HL-60 (cell line): Measurements from ENCODE around the gene CTRL.
A peak's percentile ranks its signal among the peaks of the same experiment; 100 is the strongest.

Experiments used
- CTCF ChIP-seq: IDR thresholded peaks from one replicate; pipeline ENCODE4 v1.5.1; 2011; ENCODE audit warnings: low read length, control low read depth, inconsistent platforms; ENCODE audit not compliant: insufficient read depth
- GABPA ChIP-seq: IDR thresholded peaks from 2 replicates; pipeline ENCODE4 v1.6.1; 2012; ENCODE audit warnings: low read depth

DNA sequence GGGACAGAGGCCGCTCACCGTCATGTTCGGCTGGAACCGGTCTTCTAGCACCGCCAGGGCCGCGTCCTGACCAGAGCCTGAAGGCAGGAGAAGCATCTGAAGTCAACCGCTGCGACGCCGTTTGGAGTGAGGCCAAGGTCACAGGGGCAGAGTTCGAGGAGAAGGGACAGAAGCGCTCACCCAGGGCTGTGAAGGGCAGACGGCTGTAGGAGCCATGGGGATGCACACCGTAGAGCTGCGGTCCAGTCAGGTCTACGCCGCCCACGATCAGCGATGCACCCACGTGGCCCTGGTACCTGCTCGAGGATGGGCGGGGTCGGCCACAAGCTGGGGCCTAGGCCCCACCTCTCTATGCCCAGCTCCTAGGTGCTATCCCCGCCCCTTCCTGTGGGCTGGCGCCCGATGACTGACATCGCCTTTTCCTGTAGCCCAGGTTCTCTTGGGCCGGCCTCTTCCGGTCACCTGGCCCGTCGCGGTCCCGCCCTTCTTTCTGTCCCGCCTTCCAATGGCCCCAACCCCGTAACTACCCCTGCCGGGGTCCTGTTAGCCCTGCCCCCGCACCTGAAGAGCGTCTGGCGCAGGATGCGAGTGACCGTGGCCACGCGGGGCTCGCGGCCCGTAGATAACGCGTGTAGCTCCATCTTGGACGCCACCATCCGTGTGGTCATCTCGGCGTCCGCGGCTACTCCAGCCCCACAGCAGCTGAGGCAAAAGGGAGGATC is 3.9 kb upstream of the CTRL start:
- TF ChIP-seq CTCF, result no peak
- peak; percentile 79 for TF ChIP-seq GABPA
